Breast epithelium (tissue), 4 donors: ENCODE measurements around the gene CRYZL1. TPM values are rescaled to one million over a fixed set of nuclear protein-coding genes. Genes with fewer than 3 reads are reported as not detected.

ENCODE experiments used
- DNase-seq, 2 donors: peaks; one replicate each; pipeline ENCODE4 v3.0.0-alpha.2; 2019; ENCODE audit warnings: low spot score in 2 of 2
- H3K27ac ChIP-seq, 2 donors: fragments of 200-600 bp; sonication (generic) in 1 of 2; one replicate each; pipeline ENCODE4 v1.5.1; 2016 to 2019; ENCODE audit warnings: mild to moderate bottlenecking in 1 of 2
- H3K27me3 ChIP-seq, 2 donors: fragments of 200-600 bp; sonication (generic) in 1 of 2; one replicate each; pipeline versions ENCODE4 v1.5.1 to v1.6.0; 2017 to 2019; ENCODE audit warnings: control low read depth in 1 of 2, mild to moderate bottlenecking in 1 of 2
- H3K36me3 ChIP-seq: fragments of 200-600 bp; one replicate; pipeline ENCODE4 v1.5.1; 2019
- H3K4me1 ChIP-seq, 2 donors: fragments of 200-600 bp; sonication (generic); one replicate each; pipeline ENCODE4 v1.5.1; 2016 to 2019; ENCODE audit warnings: control low read depth in 1 of 2
- H3K4me3 ChIP-seq, 3 donors: fragments of 200-600 bp; sonication (generic); 1 replicate in 2 of 3; 2 replicates in 1 of 3; pipeline ENCODE4 v1.5.1; 2016 to 2019; ENCODE audit warnings: mild to moderate bottlenecking in 3 of 3, moderate library complexity in 2 of 3
- H3K9me3 ChIP-seq, 2 donors: fragments of 200-600 bp; sonication (generic) in 1 of 2; one replicate each; pipeline ENCODE4 v1.5.1; 2016 to 2019; ENCODE audit warnings: control low read depth in 1 of 2
- CTCF ChIP-seq, 3 donors: fragments of 450-650 bp; IDR thresholded peaks; one replicate each; pipeline ENCODE4 v1.5.1; 2016 to 2017; ENCODE audit warnings: antibody characterized with exemption in 3 of 3, mild to moderate bottlenecking in 3 of 3, moderate library complexity in 3 of 3
- POLR2A ChIP-seq: fragments of 450-650 bp; IDR thresholded peaks from one replicate; pipeline ENCODE4 v1.6.1; 2016; ENCODE audit warnings: antibody characterized with exemption, mild to moderate bottlenecking, moderate library complexity
- POLR2AphosphoS5 ChIP-seq, 3 donors: sonication (generic); formaldehyde crosslinking; IDR thresholded peaks; one replicate each; pipeline ENCODE4 v1.6.1; 2017; ENCODE audit warnings: antibody characterized with exemption in 3 of 3
- intact Hi-C: fragments of 100-400 bp; cut with DNase I; formaldehyde crosslinking; loops from one replicate; pipeline ENCODE4 v1.15.1; 2023; ENCODE audit warnings: low total_unique reads
- total RNA-seq, 3 donors: library from RNA; depleted of rRNA; stranded (reverse); fragments of >200 nt; gene quantifications; one replicate each; pipeline ENCODE4 v1.1.0, GENCODE V29; 2016

CRYZL1 gene
- total RNA-seq, 3 donors from 2014 or later, result 24.9 to 49.4 (median 47.6) TPM

GRCh38 chr21:33562389-33562788 is 79.2 kb downstream of the CRYZL1 start:
- intact Hi-C loops, result no loop called here
- Histone ChIP-seq H3K27ac (no peak overlapping the region), H3K36me3 (peaks cover 9% of the 10 kb centered on the region), H3K27me3 (no peaks in the 10 kb centered on the region), H3K9me3 (no peaks in the 10 kb centered on the region), H3K4me3 (no peak overlapping the region), H3K4me1 (no peaks in the 10 kb centered on the region)
- DNase-seq, result no peak
- TF ChIP-seq POLR2AphosphoS5 (IDR thresholded peaks at IDR 0.05), result no peak
- TF ChIP-seq CTCF (IDR thresholded peaks at IDR 0.05), result no peak
- TF ChIP-seq POLR2A, result no peak

- Histone ChIP-seq H3K4me1 (no peaks in the 10 kb centered on the region), H3K36me3 (peaks cover 9% of the 10 kb centered on the region), H3K4me3 (no peak overlapping the region), H3K9me3 (no peaks in the 10 kb centered on the region), H3K27ac (no peak overlapping the region), H3K27me3 (no peaks in the 10 kb centered on the region)
- intact Hi-C loops, result no loop called here
- TF ChIP-seq CTCF (IDR thresholded peaks at IDR 0.05) (no peak), POLR2AphosphoS5 (IDR thresholded peaks at IDR 0.05) (no peak), POLR2A (no peak)
- no peak for DNase-seq
Observed at GRCh38 chr21:33561373-33561772, 80.2 kb downstream of the CRYZL1 start.

- H3K27me3 ChIP-seq, result no peaks in the 10 kb centered on the region
- H3K27ac ChIP-seq, result no peak overlapping the region
- H3K9me3 ChIP-seq, result no peaks in the 10 kb centered on the region
- no peak overlapping the region for H3K4me3 ChIP-seq
- DNase-seq, result no peak
- TF ChIP-seq CTCF (IDR thresholded peaks at IDR 0.05) (no peak), POLR2A (no peak), POLR2AphosphoS5 (IDR thresholded peaks at IDR 0.05) (no peak)
- H3K36me3 ChIP-seq, result peaks cover 9% of the 10 kb centered on the region
- intact Hi-C loops, result no loop called here
- peaks cover 0 to 4% of the 10 kb centered on the region in 2 donors for H3K4me1 ChIP-seq
Observed at GRCh38 chr21:33560965-33561364, 80.6 kb downstream of the CRYZL1 start.

- H3K4me3 ChIP-seq, result no peak overlapping the region
- DNase-seq, result no peak
- no peaks in the 10 kb centered on the region for H3K27me3 ChIP-seq
- no peaks in the 10 kb centered on the region for H3K9me3 ChIP-seq
- H3K27ac ChIP-seq, result no peak overlapping the region
- peaks cover 9% of the 10 kb centered on the region for H3K36me3 ChIP-seq
- peaks cover 0 to 8% of the 10 kb centered on the region in 2 donors for H3K4me1 ChIP-seq
- TF ChIP-seq POLR2A, result no peak
- no peak for TF ChIP-seq POLR2AphosphoS5 (IDR thresholded peaks at IDR 0.05)
- TF ChIP-seq CTCF (IDR thresholded peaks at IDR 0.05), result no peak
- intact Hi-C loops, result no loop called here
Observed at GRCh38 chr21:33559813-33560212, 81.7 kb downstream of the CRYZL1 start.

GRCh38 chr21:33558777-33559421 is 82.6 kb downstream of the CRYZL1 start:
- Histone ChIP-seq H3K27me3 (no peaks in the 10 kb centered on the region), H3K4me1 (peaks cover 0 to 8% of the 10 kb centered on the region in 2 donors), H3K36me3 (peaks cover 9% of the 10 kb centered on the region), H3K9me3 (no peaks in the 10 kb centered on the region), H3K27ac (no peak overlapping the region), H3K4me3 (no peak overlapping the region)
- intact Hi-C loops, result no loop called here
- TF ChIP-seq CTCF (IDR thresholded peaks at IDR 0.05) (no peak), POLR2AphosphoS5 (IDR thresholded peaks at IDR 0.05) (no peak)
- no peak for DNase-seq
